EL (cell line): ENCODE data around the gene KDM4F.
"Not testable (repeated sequence)": the region's sequence is repeated elsewhere in the genome, so short reads cannot be mapped to it uniquely, and the experiment has no call there.

ENCODE experiments used
- DNase-seq: peaks from one replicate; pipeline ENCODE4 v3.0.0-alpha.2; 2016

KDM4F gene

DNA sequence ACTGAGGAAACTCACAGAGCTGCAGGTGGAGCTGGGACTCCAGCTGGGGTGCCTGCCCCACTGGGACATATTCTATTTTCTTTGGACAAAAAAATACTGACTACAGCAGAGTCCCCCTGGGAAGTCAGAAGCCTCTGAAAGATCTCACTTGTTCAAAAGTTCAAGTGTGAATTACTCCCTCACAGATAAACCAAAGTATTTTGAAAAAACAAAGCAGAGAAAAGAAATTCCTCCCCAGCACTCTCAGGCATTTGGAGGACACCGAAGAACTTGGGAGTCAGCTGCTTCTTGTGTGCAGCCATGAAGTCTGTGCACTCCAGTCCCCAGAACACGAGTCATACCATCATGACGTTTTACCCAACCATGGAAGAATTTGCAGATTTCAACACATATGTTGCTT, at the start of gene KDM4F:
TSS of gene KDM4F (plus strand) at position 301 of the 400 bp plus-strand sequence.
- DNase-seq: not testable (repeated sequence)

DNA sequence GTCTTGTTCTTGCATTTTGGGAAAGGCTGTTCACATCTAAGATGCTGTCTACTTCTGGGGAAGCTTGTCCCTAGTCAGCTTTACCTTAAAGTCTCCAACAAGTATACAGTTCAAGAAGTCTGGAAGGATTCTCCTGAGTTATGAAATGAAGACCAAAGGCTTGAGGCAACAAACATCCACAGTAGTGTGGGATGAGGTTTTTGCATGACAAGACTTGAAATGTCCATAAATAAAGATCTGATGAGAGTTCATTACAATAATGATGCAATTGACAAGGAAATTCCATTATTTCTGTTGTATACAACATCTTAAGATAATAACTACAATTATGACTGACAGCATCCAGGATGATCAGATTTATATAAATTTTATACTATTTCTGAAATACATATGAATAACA, 45.5 kb upstream of the KDM4F start:
- DNase-seq: no peak

- DNase-seq: no peak
These were observed 43.6 kb upstream of the KDM4F start for GRCh38 chr11:95005642-95006041.

DNA sequence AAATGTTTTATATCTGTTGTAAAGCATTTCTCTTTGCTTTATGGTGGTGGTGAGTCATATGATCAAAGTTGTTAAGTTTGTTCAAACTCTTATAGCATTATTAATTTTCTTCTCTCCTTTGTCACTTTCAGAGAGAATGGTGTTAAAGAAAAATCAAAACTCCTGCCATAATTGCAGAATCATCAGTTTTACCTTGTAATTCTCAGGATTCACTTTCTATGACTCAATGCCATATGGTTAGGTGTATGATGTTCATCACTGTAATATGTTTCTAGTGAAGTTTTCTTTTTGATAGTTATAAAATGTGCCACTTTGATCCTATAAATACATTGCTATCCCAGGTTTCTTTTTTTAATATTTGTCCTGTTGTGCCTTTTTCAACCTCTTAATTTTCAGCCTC, 37.8 kb upstream of the KDM4F start:
- no peak for DNase-seq

GRCh38 chr11:95014184-95014821, 34.9 kb upstream of the KDM4F start:
- no peak for DNase-seq

DNA sequence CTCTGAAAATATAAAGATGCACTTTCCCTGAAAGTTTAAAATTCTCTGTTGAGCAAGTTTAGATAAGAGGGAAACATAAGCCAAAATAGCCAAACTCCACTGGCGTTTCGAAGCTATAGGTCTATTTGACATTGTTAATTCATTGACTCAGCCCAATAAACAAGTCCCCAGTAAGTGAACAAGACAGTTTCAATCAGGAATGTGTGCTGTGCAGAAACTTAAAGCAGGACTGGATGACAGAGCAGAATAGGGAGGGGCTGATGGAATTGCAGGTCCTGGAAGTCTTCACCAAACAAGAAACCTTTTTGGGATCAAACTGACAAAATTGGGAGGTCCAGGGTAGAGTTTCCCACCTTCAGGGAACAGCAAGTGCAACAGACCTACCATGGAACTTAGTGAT, 33.1 kb upstream of the KDM4F start:
- DNase-seq: no peak

DNA sequence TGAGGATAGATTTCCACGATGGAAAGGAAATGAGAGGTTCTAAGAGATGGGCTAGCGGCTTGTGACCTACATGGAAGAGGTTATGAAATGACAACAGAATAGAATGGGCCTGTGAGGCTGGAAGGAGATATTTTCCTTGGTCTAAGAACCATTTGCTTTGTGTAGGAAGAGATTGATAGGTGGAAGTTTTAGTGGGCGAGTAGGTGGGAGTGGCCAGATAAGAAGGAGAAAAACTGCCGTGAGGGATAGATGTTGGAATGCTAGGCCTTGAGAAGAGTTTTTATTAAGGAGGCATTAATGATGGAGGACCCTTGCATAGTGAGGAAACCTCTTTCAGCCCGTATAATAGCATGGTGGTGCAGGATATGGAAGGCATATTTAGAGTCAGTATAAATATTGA, 27.8 kb upstream of the KDM4F start:
- not testable (repeated sequence) for DNase-seq

DNA sequence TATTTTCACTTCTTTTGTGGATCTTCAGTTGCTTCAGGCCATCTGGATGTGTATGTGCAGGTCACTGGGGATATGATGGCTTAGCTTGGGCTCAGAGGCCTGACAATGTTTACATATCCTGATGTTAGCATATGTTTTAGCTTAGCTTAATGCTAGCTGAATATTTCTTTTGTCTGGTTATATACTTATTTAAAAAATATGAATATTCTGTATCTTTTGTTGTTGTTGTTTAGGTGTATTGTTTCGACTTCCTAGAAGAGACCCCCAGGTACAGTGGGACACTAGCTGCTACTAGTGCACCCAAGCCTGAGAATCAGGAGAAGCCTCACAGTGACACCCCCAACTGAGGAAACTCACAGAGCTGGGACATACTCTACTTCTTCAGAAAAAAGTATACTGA, 24.3 kb upstream of the KDM4F start, which contains the start of gene KDM4E:
TSS of gene KDM4E (plus strand) at position 301 of the 400 bp plus-strand sequence. CDS start 300 bp downstream, outside the sequence.
- DNase-seq: no peak

GRCh38 chr11:95025594-95025993, 23.6 kb upstream of the KDM4F start:
- not testable (repeated sequence) for DNase-seq

DNA sequence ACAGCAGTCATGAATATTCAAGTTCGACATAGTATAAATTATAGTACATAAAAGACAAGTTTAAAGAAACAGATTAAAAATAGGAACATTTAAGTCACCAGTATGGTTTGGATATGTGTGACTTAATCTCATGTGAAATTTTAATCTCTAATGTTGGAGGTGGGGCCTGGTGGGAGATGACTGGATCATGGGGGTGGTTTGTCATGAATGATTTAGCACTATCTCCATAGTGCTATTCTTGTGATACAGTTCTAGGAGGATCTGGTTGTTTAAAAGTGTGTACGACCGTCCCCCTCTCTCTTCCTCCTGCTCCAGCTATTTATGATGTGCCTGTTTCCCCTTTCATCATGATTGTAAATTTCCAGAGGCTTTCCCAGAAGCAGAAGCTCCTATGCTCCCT, 20.9 kb upstream of the KDM4F start:
- no peak for DNase-seq

DNA sequence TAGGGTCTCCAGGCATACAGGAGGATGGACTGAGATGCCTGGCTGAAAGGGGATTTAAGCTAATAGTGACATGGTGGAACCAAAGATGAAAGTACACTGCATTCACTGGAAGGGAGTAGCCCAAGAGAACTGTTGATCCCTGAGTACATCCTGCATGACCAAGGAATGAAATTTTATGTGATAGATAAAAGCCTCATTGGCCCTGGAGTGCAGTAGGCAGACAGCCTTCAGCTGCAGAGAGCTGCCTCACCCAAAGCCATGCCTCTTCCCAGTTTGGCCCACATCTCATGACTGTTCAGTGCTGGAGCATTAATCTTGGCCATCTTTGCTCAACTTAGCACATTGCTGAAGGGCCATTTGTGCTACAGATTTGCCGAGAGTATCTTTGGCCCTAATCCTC, 16.2 kb upstream of the KDM4F start:
- no peak for DNase-seq

GRCh38 chr11:95035316-95035715, 13.9 kb upstream of the KDM4F start:
- DNase-seq: no peak

DNA sequence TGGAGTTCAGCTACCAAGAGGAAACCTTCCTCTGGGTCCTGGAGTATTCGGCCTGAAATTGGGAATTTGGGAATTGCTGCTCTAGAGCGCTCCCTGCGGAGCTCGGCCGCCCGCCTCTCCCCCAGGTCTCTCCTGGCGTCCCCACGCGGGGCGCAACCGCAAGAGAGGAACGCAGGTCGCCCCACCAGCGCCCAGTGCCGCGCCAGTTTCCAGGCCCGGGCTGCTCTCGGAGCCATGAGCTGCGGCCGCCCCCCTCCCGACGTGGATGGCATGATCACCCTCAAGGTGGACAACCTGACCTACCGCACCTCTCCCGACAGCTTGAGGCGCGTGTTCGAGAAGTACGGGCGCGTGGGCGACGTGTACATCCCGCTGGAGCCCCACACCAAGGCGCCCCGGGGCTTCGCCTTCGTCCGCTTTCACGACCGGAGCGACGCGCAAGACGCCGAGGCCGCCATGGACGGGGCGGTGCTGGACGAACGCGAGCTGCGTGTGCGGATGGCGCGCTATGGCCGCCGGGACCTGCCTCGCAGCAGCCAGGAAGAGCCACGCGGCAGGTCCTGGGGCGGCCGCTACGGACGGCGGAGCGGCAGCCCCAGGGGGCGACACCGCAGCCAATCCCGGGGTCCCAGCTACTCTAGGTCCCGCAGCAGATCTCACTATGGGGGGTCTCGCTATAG, 11.7 kb upstream of the KDM4F start:
- DNase-seq: not testable (repeated sequence)

- DNase-seq: no peak
These were observed 7.0 kb upstream of the KDM4F start for GRCh38 chr11:95042239-95042638.

DNA sequence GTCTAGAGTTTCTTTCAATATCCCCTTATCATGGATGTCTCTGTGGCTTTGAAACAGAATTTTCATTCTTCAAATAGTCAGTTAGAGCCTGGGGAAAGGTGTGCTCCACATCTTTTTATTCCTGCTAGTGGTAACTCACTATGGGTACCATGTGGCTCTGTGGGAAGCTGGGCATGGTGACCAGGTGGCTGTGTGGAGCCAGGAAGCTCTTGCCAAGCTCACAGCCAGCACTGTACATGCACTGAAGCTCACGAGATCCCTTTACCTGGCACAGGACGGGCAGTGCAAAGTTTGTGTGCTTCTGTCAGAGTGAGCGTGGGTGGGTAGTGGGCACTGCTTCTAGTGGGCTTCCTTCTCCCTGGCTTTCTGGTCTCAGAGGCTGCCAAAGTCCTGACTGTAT, 6.3 kb upstream of the KDM4F start:
- DNase-seq: no peak

GRCh38 chr11:95044010-95044409, 5.2 kb upstream of the KDM4F start:
- DNase-seq: no peak

DNA sequence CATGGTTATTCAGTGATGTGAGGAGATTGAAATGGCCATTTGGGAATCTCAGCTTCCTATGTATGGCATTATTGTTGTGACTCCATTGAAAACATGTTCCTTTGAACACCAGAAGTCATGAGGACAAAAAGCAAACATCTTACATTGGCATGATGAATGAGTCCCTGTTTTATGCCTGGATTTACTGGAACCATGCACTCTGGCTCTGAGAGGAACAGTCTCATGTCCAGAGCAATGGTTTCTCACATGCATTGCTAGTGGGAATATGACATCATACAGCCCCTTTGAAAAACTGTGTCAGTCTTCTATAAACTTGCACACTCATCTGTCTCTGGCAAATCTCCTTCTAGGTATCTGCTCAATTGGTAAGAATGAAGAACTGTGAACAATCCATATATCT, 3.4 kb upstream of the KDM4F start:
- no peak for DNase-seq

DNA sequence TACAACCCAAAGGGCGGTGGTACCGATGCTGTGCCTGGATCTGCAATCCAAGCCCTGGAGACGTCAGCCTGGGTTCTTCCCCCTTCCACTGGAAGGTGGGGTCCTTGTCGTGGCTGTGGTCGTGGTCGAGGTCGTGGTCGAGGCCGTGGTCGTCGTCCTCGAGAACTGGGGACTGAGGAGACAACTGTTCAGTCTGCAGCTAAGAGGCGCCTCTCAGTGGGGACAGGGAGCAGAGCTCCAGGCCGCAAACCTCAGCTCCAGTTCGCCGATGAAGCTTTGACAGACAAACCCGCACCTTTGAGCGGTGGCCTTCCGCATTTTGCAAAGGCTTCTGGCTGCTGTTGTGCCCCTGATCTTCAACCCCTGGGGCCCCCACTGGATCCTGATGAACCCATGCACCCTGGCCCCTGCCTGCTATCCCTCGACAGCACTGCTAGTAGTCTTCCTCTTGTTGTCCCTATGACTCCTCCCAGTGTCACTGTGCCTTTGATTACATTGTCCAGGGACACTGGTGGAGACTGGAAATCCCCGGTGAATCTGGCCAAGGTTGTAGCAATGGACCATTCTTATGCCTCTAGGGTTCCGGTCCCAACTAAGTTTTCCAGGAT, 1.5 kb downstream of the KDM4F start:
- DNase-seq: no peak

- no peak for DNase-seq
These were observed 5.1 kb downstream of the KDM4F start for GRCh38 chr11:95054356-95054755.

DNA sequence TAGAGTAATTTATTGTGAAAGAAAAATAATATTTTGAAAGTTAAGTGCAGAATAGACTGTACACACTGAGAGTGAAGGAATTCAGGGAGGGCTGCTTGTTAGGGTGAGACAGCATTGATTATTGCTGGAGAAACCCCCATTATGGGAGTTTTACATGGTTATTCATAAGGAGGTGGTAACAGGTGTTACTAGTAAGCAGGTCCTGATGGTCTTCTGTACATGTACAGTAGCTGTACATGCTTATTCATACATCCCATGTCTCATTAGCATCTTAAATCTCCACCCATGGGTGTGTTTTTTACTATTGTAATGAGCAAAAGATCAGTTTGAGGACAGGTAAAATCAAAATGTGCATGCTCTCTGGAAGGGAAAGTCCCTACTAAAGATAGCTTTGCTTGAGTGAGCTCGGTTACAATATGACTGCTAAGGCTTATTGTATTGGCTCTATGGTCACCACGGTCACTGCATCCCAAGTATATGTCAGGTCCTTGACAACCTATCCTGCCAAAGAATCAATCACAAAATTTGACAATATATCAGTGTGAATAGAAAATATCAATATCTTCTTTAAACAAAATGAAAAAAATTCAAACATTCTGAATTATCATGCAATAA, 6.2 kb downstream of the KDM4F start:
- DNase-seq: no peak

GRCh38 chr11:95057959-95058358, 8.7 kb downstream of the KDM4F start:
- DNase-seq: no peak

GRCh38 chr11:95058621-95059020, 9.4 kb downstream of the KDM4F start:
- DNase-seq: no peak

DNA sequence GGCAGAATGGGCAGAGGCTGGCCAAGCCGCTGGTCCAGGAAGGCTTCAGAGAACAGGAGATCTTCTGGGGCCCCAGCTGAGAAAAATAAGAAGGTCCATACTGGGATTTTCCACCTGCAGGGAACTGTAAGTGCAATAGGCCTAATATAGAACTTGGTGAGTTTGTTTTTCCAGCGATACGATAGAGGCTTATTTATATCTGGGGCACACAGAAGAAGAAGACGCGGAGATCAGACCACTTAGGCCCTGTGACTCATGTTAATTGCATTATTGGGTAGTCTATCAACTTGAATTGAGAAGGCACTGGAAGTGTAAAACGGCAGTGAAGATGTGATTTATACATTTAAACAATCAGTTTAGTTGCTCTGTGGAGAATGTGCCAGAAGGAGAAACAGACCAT, 9.8 kb downstream of the KDM4F start:
- no peak for DNase-seq

DNA sequence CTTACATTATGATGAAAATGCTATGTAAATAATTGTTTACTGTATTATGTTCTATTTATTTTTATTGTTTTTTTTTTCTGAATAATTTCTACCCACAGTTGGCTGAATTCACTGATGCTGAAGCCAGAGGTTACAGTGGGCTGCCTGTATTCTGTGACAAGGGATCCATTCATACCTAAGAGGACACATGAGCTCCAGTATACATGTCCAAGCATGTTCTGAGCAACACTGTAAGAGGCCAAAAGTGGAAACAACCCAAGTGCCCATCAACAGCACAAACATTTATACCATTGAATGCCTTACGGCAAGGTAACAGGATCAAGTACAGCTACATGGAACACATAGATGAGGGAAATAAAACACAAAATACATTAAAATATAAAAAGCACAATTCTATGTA, 16.1 kb downstream of the KDM4F start:
- DNase-seq: no peak
